GM23338 (cell line): ENCODE results near the gene PIK3R4. TPM values are rescaled to one million over a fixed set of nuclear protein-coding genes. Genes with fewer than 3 reads are reported as not detected.

Source experiments
- ATAC-seq: fragments of 200-7000 bp; cut with Tn5 transposase; 3 replicates; pipeline ENCODE4 v1.9.1; 2020
- DNase-seq: peaks from one replicate; pipeline ENCODE4 v3.0.0-alpha.2; 2015; ENCODE audit warnings: low spot score
- H2AFZ ChIP-seq: fragments of 200-600 bp; sonication (generic); 2 replicates; pipeline ENCODE4 v1.8.0; 2016; ENCODE audit warnings: antibody characterized with exemption, mild to moderate bottlenecking, moderate library complexity
- H3F3A ChIP-seq: fragments of 200-600 bp; sonication (generic); replicated peaks from 2 replicates; pipeline ENCODE4 v1.8.0; 2017; ENCODE audit warnings: antibody characterized with exemption, mixed run types, low read depth
- H3K27ac ChIP-seq: fragments of 200-600 bp; sonication (generic); 2 replicates; pipeline ENCODE4 v1.6.1; 2016; ENCODE audit warnings: low read depth
- H3K27me3 ChIP-seq: fragments of 200-600 bp; sonication (generic); 2 replicates; pipeline ENCODE4 v1.8.0; 2016; ENCODE audit warnings: mild to moderate bottlenecking, mixed run types, moderate library complexity; ENCODE audit not compliant: insufficient read depth
- H3K36me3 ChIP-seq: fragments of 200-600 bp; sonication (generic); 2 replicates; pipeline ENCODE4 v1.8.0; 2016; ENCODE audit warnings: mild to moderate bottlenecking; ENCODE audit not compliant: insufficient read depth
- H3K4me1 ChIP-seq: fragments of 200-600 bp; sonication (generic); 2 replicates; pipeline ENCODE4 v1.8.0; 2016; ENCODE audit warnings: mild to moderate bottlenecking, moderate library complexity; ENCODE audit not compliant: insufficient read depth
- H3K4me2 ChIP-seq: fragments of 200-600 bp; sonication (generic); 2 replicates; pipeline ENCODE4 v1.7.1; 2017; ENCODE audit warnings: mixed run types
- H3K4me3 ChIP-seq: fragments of 200-600 bp; sonication (generic); 2 replicates; pipeline ENCODE4 v1.6.1; 2016; ENCODE audit warnings: mixed run types
- H3K79me2 ChIP-seq: fragments of 200-600 bp; sonication (generic); replicated peaks from 2 replicates; pipeline ENCODE4 v1.8.0; 2017; ENCODE audit warnings: mild to moderate bottlenecking; ENCODE audit not compliant: insufficient read depth
- H3K9me2 ChIP-seq: fragments of 200-600 bp; sonication (generic); 2 replicates; pipeline ENCODE4 v1.8.0; 2017; ENCODE audit not compliant: insufficient read depth
- H4K20me1 ChIP-seq: fragments of 200-600 bp; sonication (generic); replicated peaks from 2 replicates; pipeline ENCODE4 v1.8.0; 2017; ENCODE audit warnings: mild to moderate bottlenecking; ENCODE audit not compliant: insufficient read depth
- H3K27ac Mint-ChIP-seq: 2 replicates; pipeline ENCODE4 v1.8.0; 2020; ENCODE audit warnings: inconsistent platforms, mild to moderate bottlenecking, moderate library complexity, mixed read lengths
- H3K27me3 Mint-ChIP-seq: 3 replicates; pipeline ENCODE4 v1.8.0; 2022; ENCODE audit warnings: low read depth, mild to moderate bottlenecking, moderate library complexity, mixed read lengths, inconsistent platforms; ENCODE audit not compliant: insufficient read depth, poor library complexity
- H3K36me3 Mint-ChIP-seq: 3 replicates; pipeline ENCODE4 v1.8.0; 2021; ENCODE audit warnings: low read depth, mild to moderate bottlenecking, inconsistent platforms, moderate library complexity, mixed read lengths
- H3K4me1 Mint-ChIP-seq: 3 replicates; pipeline ENCODE4 v1.8.0; 2020; ENCODE audit warnings: mild to moderate bottlenecking, inconsistent platforms, mixed read lengths
- H3K4me3 Mint-ChIP-seq: 3 replicates; pipeline ENCODE4 v1.8.0; 2021; ENCODE audit warnings: moderate library complexity, mild to moderate bottlenecking, inconsistent platforms, mixed read lengths
- H3K9me3 Mint-ChIP-seq: 3 replicates; pipeline ENCODE4 v1.8.0; 2020; ENCODE audit warnings: moderate library complexity, mild to moderate bottlenecking, inconsistent platforms, mixed read lengths
- CREB1 ChIP-seq: fragments of 250-450 bp; sonication (Bioruptor Pico); IDR thresholded peaks from 2 replicates; pipeline ENCODE4 v1.5.0; 2020; ENCODE audit warnings: low read depth, mild to moderate bottlenecking, moderate library complexity
- ETS1 ChIP-seq: IDR thresholded peaks from 2 replicates; pipeline ENCODE4 v1.6.1; 2016; ENCODE audit warnings: antibody characterized with exemption
- EZH2phosphoT487 ChIP-seq: fragments of 200-600 bp; sonication (generic); IDR thresholded peaks from one replicate; pipeline ENCODE4 v1.8.1; 2018; ENCODE audit warnings: antibody characterized with exemption; ENCODE audit not compliant: unreplicated experiment
- JUNB ChIP-seq: IDR thresholded peaks from one replicate; pipeline ENCODE4 v1.6.1; 2016; ENCODE audit warnings: antibody characterized with exemption; ENCODE audit not compliant: unreplicated experiment
- NANOG ChIP-seq: IDR thresholded peaks from 2 replicates; pipeline ENCODE4 v1.6.1; 2016; ENCODE audit warnings: antibody characterized with exemption, borderline replicate concordance
- STAT1 ChIP-seq: IDR thresholded peaks from one replicate; pipeline ENCODE4 v1.6.1; 2016; ENCODE audit warnings: antibody characterized with exemption; ENCODE audit not compliant: unreplicated experiment
- ZNF114 ChIP-seq: fragments of 250-450 bp; sonication (Bioruptor Pico); IDR thresholded peaks from 2 replicates; pipeline ENCODE4 v1.5.0; 2020; ENCODE audit warnings: mild to moderate bottlenecking, moderate library complexity
- ZNF331 ChIP-seq: fragments of 250-450 bp; sonication (Bioruptor Pico); IDR thresholded peaks from 2 replicates; pipeline ENCODE4 v1.5.0; 2020; ENCODE audit warnings: low read depth, mild to moderate bottlenecking, moderate library complexity
- polyA plus RNA-seq: library from polyadenylated mRNA; unstranded; fragments of >200 nt; fragmentation: Nextera tagmentation; extraction: Ambion mirVana; gene quantifications from 2 replicates; pipeline ENCODE4 v1.2.1, GENCODE V29; 2016
- total RNA-seq: library from RNA; depleted of rRNA; stranded (reverse); fragments of >200 nt; shearing (Covaris generic); gene quantifications from 2 replicates; pipeline ENCODE4 v1.2.3, GENCODE V29; 2014
- TF ChIP-seq, protein P1 (sequence below): fragments of 250-450 bp; sonication (Bioruptor Pico); IDR thresholded peaks from 2 replicates; pipeline ENCODE4 v1.5.0; 2020; ENCODE audit warnings: mild to moderate bottlenecking, moderate library complexity

Gene PIK3R4
- total and polyA plus RNA-seq, 2 experiments from 2014 or later, result 48.8 to 65.1 TPM

DNA sequence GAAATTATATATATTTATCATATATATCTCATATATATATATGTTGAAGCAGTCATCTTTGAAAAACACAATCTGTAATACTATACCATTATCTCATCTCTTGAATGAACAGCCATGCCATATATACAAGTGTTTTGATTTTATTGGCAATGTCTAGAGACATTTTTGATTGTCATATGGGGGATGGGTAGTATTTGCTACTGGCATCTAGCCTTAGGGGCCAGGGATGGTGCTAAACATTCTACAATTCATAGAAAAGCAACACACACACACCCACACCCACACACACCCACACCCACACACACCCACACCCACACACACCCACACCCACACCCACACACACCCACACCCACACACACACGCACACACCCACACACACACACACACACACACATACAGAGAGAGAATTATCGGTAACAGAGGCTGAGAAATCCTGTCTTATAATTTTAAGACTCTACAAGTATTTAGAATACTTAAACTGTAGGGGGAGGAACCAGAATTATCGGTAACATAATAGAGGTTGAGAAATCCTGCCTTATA lies 11.1 kb upstream of the PIK3R4 start:
- Mint-ChIP-seq H3K36me3 (no peaks in the 10 kb centered on the region), H3K27ac (no peak overlapping the region), H3K4me1 (peaks cover 9% of the 10 kb centered on the region; the same call in 2 of the 3 replicates), H3K4me3 (no peak overlapping the region), H3K9me3 (no peaks in the 10 kb centered on the region), H3K27me3 (no peaks in the 10 kb centered on the region)
- ATAC-seq (no peak), DNase-seq (no peak)
- no peak overlapping the region for H3K27ac ChIP-seq
- no peak overlapping the region for H3K4me2 ChIP-seq
- no peak overlapping the region for H2AFZ ChIP-seq
- TF ChIP-seq STAT1 (no peak), ETS1 (no peak), NANOG (no peak), JUNB (no peak), CREB1 (CRISPR knock-in tag) (no peak), ZNF114 (CRISPR knock-in tag) (no peak), EZH2phosphoT487 (no peak), ZNF331 (CRISPR knock-in tag) (no peak)
- TF ChIP-seq, protein P1, sequence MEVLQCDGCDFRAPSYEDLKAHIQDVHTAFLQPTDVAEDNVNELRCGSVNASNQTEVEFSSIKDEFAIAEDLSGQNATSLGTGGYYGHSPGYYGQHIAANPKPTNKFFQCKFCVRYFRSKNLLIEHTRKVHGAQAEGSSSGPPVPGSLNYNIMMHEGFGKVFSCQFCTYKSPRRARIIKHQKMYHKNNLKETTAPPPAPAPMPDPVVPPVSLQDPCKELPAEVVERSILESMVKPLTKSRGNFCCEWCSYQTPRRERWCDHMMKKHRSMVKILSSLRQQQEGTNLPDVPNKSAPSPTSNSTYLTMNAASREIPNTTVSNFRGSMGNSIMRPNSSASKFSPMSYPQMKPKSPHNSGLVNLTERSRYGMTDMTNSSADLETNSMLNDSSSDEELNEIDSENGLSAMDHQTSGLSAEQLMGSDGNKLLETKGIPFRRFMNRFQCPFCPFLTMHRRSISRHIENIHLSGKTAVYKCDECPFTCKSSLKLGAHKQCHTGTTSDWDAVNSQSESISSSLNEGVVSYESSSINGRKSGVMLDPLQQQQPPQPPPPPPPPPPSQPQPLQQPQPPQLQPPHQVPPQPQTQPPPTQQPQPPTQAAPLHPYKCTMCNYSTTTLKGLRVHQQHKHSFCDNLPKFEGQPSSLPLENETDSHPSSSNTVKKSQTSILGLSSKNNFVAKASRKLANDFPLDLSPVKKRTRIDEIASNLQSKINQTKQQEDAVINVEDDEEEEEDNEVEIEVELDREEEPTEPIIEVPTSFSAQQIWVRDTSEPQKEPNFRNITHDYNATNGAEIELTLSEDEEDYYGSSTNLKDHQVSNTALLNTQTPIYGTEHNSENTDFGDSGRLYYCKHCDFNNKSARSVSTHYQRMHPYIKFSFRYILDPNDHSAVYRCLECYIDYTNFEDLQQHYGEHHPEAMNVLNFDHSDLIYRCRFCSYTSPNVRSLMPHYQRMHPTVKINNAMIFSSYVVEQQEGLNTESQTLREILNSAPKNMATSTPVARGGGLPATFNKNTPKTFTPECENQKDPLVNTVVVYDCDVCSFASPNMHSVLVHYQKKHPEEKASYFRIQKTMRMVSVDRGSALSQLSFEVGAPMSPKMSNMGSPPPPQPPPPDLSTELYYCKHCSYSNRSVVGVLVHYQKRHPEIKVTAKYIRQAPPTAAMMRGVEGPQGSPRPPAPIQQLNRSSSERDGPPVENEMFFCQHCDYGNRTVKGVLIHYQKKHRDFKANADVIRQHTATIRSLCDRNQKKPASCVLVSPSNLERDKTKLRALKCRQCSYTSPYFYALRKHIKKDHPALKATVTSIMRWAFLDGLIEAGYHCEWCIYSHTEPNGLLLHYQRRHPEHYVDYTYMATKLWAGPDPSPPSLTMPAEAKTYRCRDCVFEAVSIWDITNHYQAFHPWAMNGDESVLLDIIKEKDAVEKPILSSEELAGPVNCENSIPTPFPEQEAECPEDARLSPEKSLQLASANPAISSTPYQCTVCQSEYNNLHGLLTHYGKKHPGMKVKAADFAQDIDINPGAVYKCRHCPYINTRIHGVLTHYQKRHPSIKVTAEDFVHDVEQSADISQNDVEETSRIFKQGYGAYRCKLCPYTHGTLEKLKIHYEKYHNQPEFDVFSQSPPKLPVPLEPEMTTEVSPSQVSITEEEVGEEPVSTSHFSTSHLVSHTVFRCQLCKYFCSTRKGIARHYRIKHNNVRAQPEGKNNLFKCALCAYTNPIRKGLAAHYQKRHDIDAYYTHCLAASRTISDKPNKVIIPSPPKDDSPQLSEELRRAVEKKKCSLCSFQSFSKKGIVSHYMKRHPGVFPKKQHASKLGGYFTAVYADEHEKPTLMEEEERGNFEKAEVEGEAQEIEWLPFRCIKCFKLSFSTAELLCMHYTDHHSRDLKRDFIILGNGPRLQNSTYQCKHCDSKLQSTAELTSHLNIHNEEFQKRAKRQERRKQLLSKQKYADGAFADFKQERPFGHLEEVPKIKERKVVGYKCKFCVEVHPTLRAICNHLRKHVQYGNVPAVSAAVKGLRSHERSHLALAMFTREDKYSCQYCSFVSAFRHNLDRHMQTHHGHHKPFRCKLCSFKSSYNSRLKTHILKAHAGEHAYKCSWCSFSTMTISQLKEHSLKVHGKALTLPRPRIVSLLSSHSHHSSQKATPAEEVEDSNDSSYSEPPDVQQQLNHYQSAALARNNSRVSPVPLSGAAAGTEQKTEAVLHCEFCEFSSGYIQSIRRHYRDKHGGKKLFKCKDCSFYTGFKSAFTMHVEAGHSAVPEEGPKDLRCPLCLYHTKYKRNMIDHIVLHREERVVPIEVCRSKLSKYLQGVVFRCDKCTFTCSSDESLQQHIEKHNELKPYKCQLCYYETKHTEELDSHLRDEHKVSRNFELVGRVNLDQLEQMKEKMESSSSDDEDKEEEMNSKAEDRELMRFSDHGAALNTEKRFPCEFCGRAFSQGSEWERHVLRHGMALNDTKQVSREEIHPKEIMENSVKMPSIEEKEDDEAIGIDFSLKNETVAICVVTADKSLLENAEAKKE, result no peak
- no peaks in the 10 kb centered on the region for H3K9me2 ChIP-seq
- H4K20me1 ChIP-seq, result no peaks in the 10 kb centered on the region
- no peaks in the 10 kb centered on the region for H3K79me2 ChIP-seq
- no peaks in the 10 kb centered on the region for H3K27me3 ChIP-seq
- no peak overlapping the region for H3K4me3 ChIP-seq
- H3K36me3 ChIP-seq, result no peaks in the 10 kb centered on the region
- no peaks in the 10 kb centered on the region for H3F3A ChIP-seq
- H3K4me1 ChIP-seq, result peaks cover 5% of the 10 kb centered on the region; the same call in 1 of the 2 replicates
